Lung microvascular endothelial cell (primary cell): ENCODE data around the gene SLC25A26. TPM values are rescaled to one million over a fixed set of nuclear protein-coding genes. Genes with fewer than 3 reads are reported as not detected.

Experiments
- DNase-seq, 2 donors: peaks; one replicate each; pipeline versions ENCODE4 v3.0.0 to v3.0.0-alpha.2; 2010; ENCODE audit warnings: low read depth in 2 of 2
- total RNA-seq: library from RNA; depleted of rRNA; stranded (reverse); fragments of >200 nt; gene quantifications from 2 replicates; pipeline ENCODE4 v1.2.1, GENCODE V29; 2014

SLC25A26 gene
- total RNA-seq, 1 donor from 2014 or later, result 11.9 TPM

- no peak for DNase-seq
These were observed 6.2 kb downstream of the SLC25A26 start for GRCh38 chr3:66227051-66227450.

GRCh38 chr3:66227915-66228314, 7.1 kb downstream of the SLC25A26 start:
- no peak for DNase-seq

- DNase-seq, result no peak
These were observed 7.9 kb downstream of the SLC25A26 start for GRCh38 chr3:66228707-66229106.

GRCh38 chr3:66229931-66230330, 9.1 kb downstream of the SLC25A26 start:
- no peak for DNase-seq

- DNase-seq, result no peak
These were observed 12.2 kb downstream of the SLC25A26 start for GRCh38 chr3:66233033-66233432.

- DNase-seq, result no peak
These were observed 15.5 kb downstream of the SLC25A26 start for GRCh38 chr3:66236281-66236680.

- DNase-seq, result no peak
These were observed 16.8 kb downstream of the SLC25A26 start for GRCh38 chr3:66237552-66237951.

- no peak for DNase-seq
These were observed 18.8 kb downstream of the SLC25A26 start for GRCh38 chr3:66239513-66240123.

- no peak for DNase-seq
These were observed 20.7 kb downstream of the SLC25A26 start for GRCh38 chr3:66241466-66241865.

GRCh38 chr3:66242788-66243464, 22.1 kb downstream of the SLC25A26 start:
- DNase-seq, result no peak

GRCh38 chr3:66248641-66249040, 27.8 kb downstream of the SLC25A26 start:
- DNase-seq, result no peak

GRCh38 chr3:66253790-66254620, 33.2 kb downstream of the SLC25A26 start:
- DNase-seq, result peak; percentile 61 to 68

- DNase-seq, result no peak
These were observed 35.1 kb downstream of the SLC25A26 start for GRCh38 chr3:66255865-66256264.

- DNase-seq, result peak in 1 of 2 donors; percentile 9
These were observed 36.0 kb downstream of the SLC25A26 start for GRCh38 chr3:66256806-66257205.

- peak; percentile 15 to 46 for DNase-seq
These were observed 38.9 kb downstream of the SLC25A26 start for GRCh38 chr3:66259566-66260255.

GRCh38 chr3:66260431-66260830, 39.6 kb downstream of the SLC25A26 start:
- DNase-seq, result no peak

GRCh38 chr3:66261355-66261754, 40.6 kb downstream of the SLC25A26 start:
- DNase-seq, result peak in 1 of 2 donors; percentile 28

- no peak for DNase-seq
These were observed 44.8 kb downstream of the SLC25A26 start for GRCh38 chr3:66265649-66266048.

- DNase-seq, result no peak
These were observed 45.8 kb downstream of the SLC25A26 start for GRCh38 chr3:66266551-66266950.

- no peak for DNase-seq
These were observed 46.2 kb downstream of the SLC25A26 start for GRCh38 chr3:66267031-66267430.

- no peak for DNase-seq
These were observed 47.1 kb downstream of the SLC25A26 start for GRCh38 chr3:66267906-66268305.

- no peak for DNase-seq
These were observed 48.1 kb downstream of the SLC25A26 start for GRCh38 chr3:66268864-66269263.
